ENCODE data around the gene P2RY14.

DNA sequence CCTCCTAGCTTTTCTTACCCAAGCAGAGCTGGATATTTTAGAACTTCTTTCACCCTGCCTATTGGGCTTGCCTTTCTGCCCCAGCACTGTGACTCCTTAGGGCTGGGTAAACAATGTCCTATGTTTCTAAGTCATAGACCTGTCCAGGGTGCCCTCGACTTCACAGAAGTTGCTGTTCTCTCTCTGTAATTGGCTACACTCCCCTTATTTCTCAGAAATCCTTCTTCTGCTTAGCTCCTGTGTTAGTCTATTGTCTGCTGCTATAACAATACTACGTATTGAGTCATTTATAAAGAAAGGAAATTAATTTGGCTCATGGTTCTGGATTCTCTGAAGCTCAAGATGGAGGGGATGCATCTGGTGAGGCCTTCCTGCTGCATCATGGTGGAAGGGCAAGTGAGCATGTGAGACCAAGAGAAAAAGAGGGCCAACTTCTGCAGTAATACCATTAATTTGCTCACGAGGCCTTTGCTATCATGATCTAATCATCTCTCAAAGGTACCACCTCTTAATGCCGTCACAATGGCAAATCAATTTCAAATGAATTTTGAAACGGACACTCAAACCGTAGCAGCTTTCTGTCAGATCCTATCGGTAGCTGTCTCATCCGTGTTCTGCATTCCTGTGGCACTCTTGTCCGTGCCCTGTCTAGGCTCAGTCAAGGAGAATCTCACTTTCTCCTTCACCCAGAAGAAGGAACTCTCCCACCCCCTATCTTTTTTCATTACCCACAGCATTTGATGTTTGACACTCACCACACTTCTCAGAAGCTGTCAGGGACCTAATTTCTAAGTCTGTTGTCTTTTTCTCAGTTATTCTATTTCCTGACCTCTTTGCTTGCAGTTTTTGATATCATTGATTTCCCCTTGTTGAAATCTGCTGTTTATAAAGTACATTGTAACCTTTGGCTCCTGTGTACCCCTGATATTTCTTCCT is 53.0 kb downstream of the P2RY14 start:
- TF ChIP-seq, protein P1, sequence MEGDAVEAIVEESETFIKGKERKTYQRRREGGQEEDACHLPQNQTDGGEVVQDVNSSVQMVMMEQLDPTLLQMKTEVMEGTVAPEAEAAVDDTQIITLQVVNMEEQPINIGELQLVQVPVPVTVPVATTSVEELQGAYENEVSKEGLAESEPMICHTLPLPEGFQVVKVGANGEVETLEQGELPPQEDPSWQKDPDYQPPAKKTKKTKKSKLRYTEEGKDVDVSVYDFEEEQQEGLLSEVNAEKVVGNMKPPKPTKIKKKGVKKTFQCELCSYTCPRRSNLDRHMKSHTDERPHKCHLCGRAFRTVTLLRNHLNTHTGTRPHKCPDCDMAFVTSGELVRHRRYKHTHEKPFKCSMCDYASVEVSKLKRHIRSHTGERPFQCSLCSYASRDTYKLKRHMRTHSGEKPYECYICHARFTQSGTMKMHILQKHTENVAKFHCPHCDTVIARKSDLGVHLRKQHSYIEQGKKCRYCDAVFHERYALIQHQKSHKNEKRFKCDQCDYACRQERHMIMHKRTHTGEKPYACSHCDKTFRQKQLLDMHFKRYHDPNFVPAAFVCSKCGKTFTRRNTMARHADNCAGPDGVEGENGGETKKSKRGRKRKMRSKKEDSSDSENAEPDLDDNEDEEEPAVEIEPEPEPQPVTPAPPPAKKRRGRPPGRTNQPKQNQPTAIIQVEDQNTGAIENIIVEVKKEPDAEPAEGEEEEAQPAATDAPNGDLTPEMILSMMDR (IDR thresholded peaks at IDR 0.05; ENCODE audit: low read length) = no peak
- no peak for TF ChIP-seq EZH2 (optimal IDR thresholded peaks at IDR 0.05; ENCODE audit: low read depth, low read length)
- TF ChIP-seq EZH2phosphoT487 (IDR thresholded peaks at IDR 0.05; ENCODE audit: low read length) = no peak
